ENCODE results near the gene FRMD5.

Gene FRMD5

DNA sequence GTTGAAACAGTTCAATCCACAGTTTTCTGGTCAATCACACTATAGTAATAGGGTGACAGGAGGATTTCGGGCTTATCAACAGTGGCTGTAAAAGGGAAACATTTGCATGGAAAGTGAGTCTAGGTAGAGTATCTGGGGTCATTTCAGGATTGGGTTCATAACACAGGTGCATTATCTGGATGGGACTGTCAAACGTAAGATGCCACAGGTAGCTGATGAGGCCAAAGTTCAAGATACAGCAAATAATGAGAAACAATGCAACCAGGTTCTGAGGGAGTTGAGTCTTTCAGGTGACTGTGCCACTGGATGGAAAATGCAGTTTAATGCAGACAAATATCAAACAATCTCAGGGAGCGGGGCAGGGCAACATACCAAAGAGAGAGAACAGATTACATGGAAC lies 306.0 kb downstream of the FRMD5 start:
- DNase-seq (ENCODE audit: low read depth) = no peak
- TF ChIP-seq, protein P1, sequence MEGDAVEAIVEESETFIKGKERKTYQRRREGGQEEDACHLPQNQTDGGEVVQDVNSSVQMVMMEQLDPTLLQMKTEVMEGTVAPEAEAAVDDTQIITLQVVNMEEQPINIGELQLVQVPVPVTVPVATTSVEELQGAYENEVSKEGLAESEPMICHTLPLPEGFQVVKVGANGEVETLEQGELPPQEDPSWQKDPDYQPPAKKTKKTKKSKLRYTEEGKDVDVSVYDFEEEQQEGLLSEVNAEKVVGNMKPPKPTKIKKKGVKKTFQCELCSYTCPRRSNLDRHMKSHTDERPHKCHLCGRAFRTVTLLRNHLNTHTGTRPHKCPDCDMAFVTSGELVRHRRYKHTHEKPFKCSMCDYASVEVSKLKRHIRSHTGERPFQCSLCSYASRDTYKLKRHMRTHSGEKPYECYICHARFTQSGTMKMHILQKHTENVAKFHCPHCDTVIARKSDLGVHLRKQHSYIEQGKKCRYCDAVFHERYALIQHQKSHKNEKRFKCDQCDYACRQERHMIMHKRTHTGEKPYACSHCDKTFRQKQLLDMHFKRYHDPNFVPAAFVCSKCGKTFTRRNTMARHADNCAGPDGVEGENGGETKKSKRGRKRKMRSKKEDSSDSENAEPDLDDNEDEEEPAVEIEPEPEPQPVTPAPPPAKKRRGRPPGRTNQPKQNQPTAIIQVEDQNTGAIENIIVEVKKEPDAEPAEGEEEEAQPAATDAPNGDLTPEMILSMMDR (IDR thresholded peaks at IDR 0.05; ENCODE audit: control insufficient read depth, extremely low read depth, insufficient read depth) = no peak
- no peak overlapping the region for H3K4me3 ChIP-seq (ENCODE audit: low read depth, low read length)

DNA sequence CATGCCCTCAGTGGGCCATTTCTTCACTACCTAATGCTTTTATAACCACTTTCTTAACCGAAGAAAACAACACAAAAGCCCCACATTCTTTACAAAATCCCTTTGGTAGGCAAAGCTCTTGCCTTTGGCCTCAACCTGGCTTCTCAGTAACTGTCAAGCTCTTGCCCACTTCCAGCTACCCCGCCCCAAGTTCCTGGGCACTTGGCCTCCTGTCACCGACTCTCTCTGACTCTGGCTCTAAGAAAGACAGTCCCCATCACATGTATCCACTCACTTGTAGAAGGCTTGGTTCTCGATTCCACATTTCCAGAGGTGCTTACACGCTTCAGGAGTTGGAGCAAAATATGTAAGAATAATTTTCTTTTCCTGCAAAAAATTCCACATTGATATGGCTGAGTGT lies 307.2 kb downstream of the FRMD5 start:
- DNase-seq (ENCODE audit: low read depth) = no peak
- TF ChIP-seq, protein P1 (IDR thresholded peaks at IDR 0.05; ENCODE audit: control insufficient read depth, extremely low read depth, insufficient read depth) = no peak
- H3K4me3 ChIP-seq (ENCODE audit: low read depth, low read length) = no peak overlapping the region

DNA sequence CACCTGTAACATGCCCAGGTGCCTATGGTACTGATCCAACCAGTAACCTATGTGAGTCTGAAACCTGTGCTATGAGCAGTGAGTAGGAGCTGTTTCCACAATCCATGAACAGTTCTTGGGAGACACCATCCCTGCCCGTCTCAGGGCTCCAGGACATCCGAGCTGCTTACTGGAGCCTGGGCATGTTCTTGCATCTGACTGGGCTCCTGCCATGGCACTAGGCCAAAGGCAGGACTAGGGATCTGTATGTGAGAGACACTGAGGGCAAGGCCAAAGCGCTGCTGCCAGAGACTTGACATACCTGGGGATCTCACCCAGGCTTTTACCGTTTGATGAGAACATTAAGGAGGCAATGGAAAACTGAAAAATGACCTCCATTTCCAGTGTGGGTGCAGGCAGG lies 308.5 kb downstream of the FRMD5 start:
- TF ChIP-seq, protein P1 (IDR thresholded peaks at IDR 0.05; ENCODE audit: control insufficient read depth, extremely low read depth, insufficient read depth) = no peak
- no peak for DNase-seq (ENCODE audit: low read depth)
- H3K4me3 ChIP-seq (ENCODE audit: low read depth, low read length) = no peak overlapping the region

DNA sequence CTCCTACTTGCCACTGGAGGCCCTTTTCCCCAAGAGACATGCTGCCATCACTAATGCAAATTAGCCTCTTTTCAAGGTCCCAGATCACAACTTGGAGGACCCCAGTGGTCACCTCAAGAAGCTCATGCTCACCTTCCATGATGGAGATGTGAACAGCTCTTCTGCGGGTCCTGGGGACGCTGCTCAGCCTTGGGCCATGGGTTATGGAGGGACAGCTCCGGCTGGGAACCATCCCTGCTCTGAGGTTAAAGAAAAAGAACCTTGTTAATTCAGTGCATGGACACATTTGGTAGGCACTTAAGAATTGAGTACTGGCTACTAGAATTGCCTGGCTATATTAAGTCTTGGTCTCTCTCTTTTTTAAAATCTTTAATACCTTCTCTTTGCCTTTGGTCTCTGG lies 311.5 kb downstream of the FRMD5 start:
- TF ChIP-seq, protein P1 (IDR thresholded peaks at IDR 0.05; ENCODE audit: control insufficient read depth, extremely low read depth, insufficient read depth) = no peak
- no peak overlapping the region for H3K4me3 ChIP-seq (ENCODE audit: low read depth, low read length)
- no peak for DNase-seq (ENCODE audit: low read depth)

DNA sequence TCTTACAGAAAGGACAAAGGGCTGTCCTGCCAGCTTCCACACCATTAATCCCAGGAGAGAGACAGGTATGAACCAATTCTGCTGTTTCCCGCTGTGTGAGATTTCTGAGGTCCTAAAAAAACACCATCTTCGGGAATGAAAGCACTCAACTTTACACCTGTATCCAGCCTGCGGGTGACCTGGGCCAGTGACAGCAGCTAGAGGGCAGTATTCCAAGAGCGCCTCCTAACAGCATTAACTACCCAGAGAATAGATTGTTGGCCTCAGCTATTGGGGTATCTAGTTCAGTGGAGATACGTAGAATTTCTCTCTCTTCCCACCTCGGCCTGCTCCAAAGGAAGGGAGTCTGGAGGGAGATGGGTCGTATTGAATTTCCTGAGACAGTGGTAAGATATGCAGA lies 313.1 kb downstream of the FRMD5 start:
- TF ChIP-seq, protein P1 (IDR thresholded peaks at IDR 0.05; ENCODE audit: control insufficient read depth, extremely low read depth, insufficient read depth) = peak; percentile 67
- DNase-seq (ENCODE audit: low read depth) = no peak
- no peak overlapping the region for H3K4me3 ChIP-seq (ENCODE audit: low read depth, low read length)

DNA sequence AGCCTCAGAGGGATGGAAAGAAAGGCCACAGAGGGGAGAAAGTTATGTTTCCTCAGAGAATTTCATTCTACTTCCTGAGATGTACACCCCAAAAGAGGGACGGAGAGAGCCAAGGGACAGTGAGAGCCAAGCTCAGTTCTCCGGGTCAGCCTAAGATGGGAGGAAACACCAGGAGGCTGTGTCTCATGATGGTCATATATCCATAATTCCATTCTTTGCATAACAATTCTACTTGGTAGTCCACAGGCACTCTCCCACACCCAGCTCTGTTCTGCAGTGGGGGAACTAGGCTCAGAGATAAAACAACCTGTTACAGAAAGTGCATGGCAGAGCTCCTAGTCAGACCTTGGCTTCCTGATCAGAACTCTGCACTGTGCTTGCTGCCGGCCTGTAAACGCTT lies 313.8 kb downstream of the FRMD5 start:
- DNase-seq (ENCODE audit: low read depth) = no peak
- TF ChIP-seq, protein P1 (IDR thresholded peaks at IDR 0.05; ENCODE audit: control insufficient read depth, extremely low read depth, insufficient read depth) = no peak
- H3K4me3 ChIP-seq (ENCODE audit: low read depth, low read length) = no peak overlapping the region

DNA sequence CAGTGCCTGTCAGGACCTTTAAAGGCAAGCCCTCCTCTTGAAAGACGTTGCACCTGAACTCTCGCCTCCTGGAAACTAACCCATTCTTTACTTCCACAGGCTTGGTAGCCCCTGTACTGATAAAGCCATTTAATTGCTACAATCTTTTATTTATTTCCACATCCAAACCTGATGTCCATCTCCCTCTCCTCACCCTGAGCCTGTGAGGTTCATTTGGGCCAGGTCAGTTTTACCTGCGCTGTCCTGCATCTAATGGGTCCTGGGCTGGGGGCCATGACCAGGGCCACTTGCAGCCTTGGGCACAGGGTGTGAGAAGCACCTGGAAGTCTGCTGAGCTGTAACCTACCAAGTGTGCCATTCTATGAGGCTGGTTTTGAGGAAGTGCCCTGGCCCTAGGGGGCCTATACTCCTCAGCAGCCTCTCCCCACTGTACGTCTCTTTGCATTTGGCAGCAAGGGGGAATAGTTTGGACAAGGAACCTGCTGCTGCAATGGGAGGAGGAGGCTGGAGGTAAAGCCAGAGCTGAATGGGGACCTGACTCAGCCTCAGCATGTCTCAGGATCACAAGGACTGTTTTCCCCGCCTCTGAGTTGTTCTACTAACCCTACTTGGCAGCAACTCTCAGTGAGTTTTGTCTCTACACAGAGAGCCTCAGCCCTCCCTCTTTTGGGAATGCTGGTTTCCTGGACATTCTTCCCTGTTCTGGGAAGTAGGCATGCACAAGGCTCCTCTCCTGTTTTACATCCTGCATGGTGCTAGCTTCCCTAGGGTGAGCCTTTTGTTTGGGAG lies 314.5 kb downstream of the FRMD5 start:
- no peak overlapping the region for H3K4me3 ChIP-seq (ENCODE audit: low read depth, low read length)
- no peak for DNase-seq (ENCODE audit: low read depth)
- TF ChIP-seq, protein P1 (IDR thresholded peaks at IDR 0.05; ENCODE audit: control insufficient read depth, extremely low read depth, insufficient read depth) = no peak
